ENCODE data around the gene ADGRL4.
"Not testable (repeated sequence)": the region's sequence is repeated elsewhere in the genome, so short reads cannot be mapped to it uniquely, and the experiment has no call there.

ADGRL4 gene

DNA sequence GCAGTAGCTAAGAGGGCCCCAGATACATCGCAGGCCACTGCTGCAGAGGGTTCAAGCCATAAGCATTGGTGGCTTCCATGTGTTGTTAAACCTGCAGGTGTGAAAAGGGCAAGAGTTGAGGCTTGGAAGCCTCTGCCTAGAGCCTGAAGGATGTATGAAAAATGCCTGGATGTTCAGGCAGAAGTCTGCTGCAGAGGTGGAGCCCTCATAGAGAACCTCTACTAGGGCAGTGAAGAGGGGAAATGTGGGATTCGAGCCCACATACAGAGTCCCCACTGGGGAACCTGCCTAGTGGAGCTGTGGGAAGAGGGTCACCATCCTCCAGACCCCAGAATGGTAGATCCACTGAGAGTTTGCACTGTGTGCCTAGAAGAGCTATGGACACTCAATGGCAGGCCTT, 30.6 kb upstream of the ADGRL4 start:
- no peaks in the 10 kb centered on the region for H3K27me3 ChIP-seq (ENCODE audit: control insufficient read depth in 5 of 5, insufficient read depth in 4 of 5, low read length in 5 of 5)
- H3K36me3 ChIP-seq (ENCODE audit: control insufficient read depth in 5 of 5, insufficient read depth in 5 of 5, low read length in 5 of 5), result no peaks in the 10 kb centered on the region
- peaks cover 0 to 12% (median 9%) of the 10 kb centered on the region in 5 donors for H3K9me3 ChIP-seq (ENCODE audit: control insufficient read depth in 5 of 5, low read length in 5 of 5)
- no peak overlapping the region for H3K9ac ChIP-seq (ENCODE audit: low read length in 5 of 5)
- H3K4me1 ChIP-seq (ENCODE audit: control insufficient read depth in 5 of 5, insufficient read depth in 5 of 5, low read length in 5 of 5), result peaks cover 0 to 3% (median 0%) of the 10 kb centered on the region in 5 donors
- H3K4me3 ChIP-seq (ENCODE audit: low read depth in 1 of 5, low read length in 5 of 5), result peak overlapping the region in 3 of 5 donors; percentile 3 to 33 (median 24)
- no peak overlapping the region for H3K27ac ChIP-seq (ENCODE audit: low read depth, low read length)

DNA sequence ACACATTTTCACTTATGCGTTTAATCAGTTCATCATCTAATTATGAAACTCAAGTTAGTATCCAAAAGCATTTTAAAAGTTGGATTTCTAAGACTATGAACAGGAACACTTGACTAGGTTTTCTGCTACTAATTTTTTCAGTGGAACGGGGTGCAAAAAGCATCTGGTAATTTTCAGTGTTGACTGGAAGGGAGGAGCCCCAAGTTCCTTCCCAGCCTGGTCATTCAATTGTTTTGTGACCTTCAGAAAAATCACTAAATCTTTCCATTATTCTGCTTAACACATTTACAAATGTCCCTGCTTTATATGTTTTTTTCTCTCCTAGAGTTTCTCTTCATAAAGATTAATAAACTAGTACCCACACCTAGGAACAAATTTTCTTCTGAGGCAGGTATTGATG, 6.0 kb upstream of the ADGRL4 start:
- Histone ChIP-seq H3K36me3 (ENCODE audit: control insufficient read depth in 5 of 5, insufficient read depth in 5 of 5, low read length in 5 of 5) (no peaks in the 10 kb centered on the region), H3K27ac (ENCODE audit: low read depth, low read length) (peak overlapping the region; percentile 34), H3K4me3 (ENCODE audit: low read depth in 1 of 5, low read length in 5 of 5) (no peak overlapping the region), H3K27me3 (ENCODE audit: control insufficient read depth in 5 of 5, insufficient read depth in 4 of 5, low read length in 5 of 5) (no peaks in the 10 kb centered on the region), H3K9me3 (ENCODE audit: control insufficient read depth in 5 of 5, low read length in 5 of 5) (no peaks in the 10 kb centered on the region), H3K4me1 (ENCODE audit: control insufficient read depth in 5 of 5, insufficient read depth in 5 of 5, low read length in 5 of 5) (peaks cover 0 to 5% (median 0%) of the 10 kb centered on the region in 5 donors), H3K9ac (ENCODE audit: low read length in 5 of 5) (no peak overlapping the region)

GRCh38 chr1:79010589-79010988, 4.1 kb upstream of the ADGRL4 start:
- peaks cover 0 to 12% (median 5%) of the 10 kb centered on the region in 5 donors for H3K4me1 ChIP-seq (ENCODE audit: control insufficient read depth in 5 of 5, insufficient read depth in 5 of 5, low read length in 5 of 5)
- no peak overlapping the region for H3K27ac ChIP-seq (ENCODE audit: low read depth, low read length)
- H3K4me3 ChIP-seq (ENCODE audit: low read depth in 1 of 5, low read length in 5 of 5), result no peak overlapping the region
- H3K27me3 ChIP-seq (ENCODE audit: control insufficient read depth in 5 of 5, insufficient read depth in 4 of 5, low read length in 5 of 5), result peaks cover 0 to 9% (median 6%) of the 10 kb centered on the region in 5 donors
- H3K9me3 ChIP-seq (ENCODE audit: control insufficient read depth in 5 of 5, low read length in 5 of 5), result no peaks in the 10 kb centered on the region
- H3K36me3 ChIP-seq (ENCODE audit: control insufficient read depth in 5 of 5, insufficient read depth in 5 of 5, low read length in 5 of 5), result no peaks in the 10 kb centered on the region
- no peak overlapping the region for H3K9ac ChIP-seq (ENCODE audit: low read length in 5 of 5)

DNA sequence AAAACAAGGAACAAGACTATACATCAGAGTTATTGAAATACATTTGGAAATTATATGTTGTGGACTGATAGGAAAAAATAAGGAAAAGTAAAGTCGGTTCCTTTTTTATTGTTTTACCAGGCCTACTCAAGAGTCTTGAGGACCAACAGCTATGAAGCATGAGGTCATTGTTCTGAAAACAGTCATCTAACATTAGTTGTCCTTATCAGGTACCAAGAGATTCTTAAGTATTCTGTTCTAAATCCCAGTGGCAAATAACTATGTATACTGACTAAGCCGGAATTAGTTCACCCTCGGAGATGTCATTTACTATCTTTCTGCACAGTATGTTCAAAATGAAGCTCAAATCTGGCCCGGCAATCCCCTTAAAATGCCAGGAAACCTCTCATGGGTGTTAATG, 585 bp downstream of the ADGRL4 start:
- Histone ChIP-seq H3K9ac (ENCODE audit: low read length in 5 of 5) (peak overlapping the region in 4 of 5 donors; percentile 13 to 74 (median 68)), H3K27me3 (ENCODE audit: control insufficient read depth in 5 of 5, insufficient read depth in 4 of 5, low read length in 5 of 5) (peaks cover 0 to 9% (median 6%) of the 10 kb centered on the region in 5 donors), H3K27ac (ENCODE audit: low read depth, low read length) (peak overlapping the region; percentile 82)

GRCh38 chr1:79004916-79005315, 1.6 kb downstream of the ADGRL4 start:
- no peaks in the 10 kb centered on the region for H3K36me3 ChIP-seq (ENCODE audit: control insufficient read depth in 5 of 5, insufficient read depth in 5 of 5, low read length in 5 of 5)
- peaks cover 0 to 9% (median 6%) of the 10 kb centered on the region in 5 donors for H3K27me3 ChIP-seq (ENCODE audit: control insufficient read depth in 5 of 5, insufficient read depth in 4 of 5, low read length in 5 of 5)
- H3K9me3 ChIP-seq (ENCODE audit: control insufficient read depth in 5 of 5, low read length in 5 of 5), result no peaks in the 10 kb centered on the region
- H3K9ac ChIP-seq (ENCODE audit: low read length in 5 of 5), result peak overlapping the region in 3 of 5 donors; percentile 53 to 74 (median 59)
- peak overlapping the region; percentile 82 for H3K27ac ChIP-seq (ENCODE audit: low read depth, low read length)
- H3K4me3 ChIP-seq (ENCODE audit: low read depth in 1 of 5, low read length in 5 of 5), result peak overlapping the region in 4 of 5 donors; percentile 46 to 71 (median 66)
- peaks cover 0 to 6% (median 5%) of the 10 kb centered on the region in 5 donors for H3K4me1 ChIP-seq (ENCODE audit: control insufficient read depth in 5 of 5, insufficient read depth in 5 of 5, low read length in 5 of 5)

More for the DNA sequence above, 585 bp downstream of the ADGRL4 start:
- Histone ChIP-seq H3K4me1 (ENCODE audit: control insufficient read depth in 5 of 5, insufficient read depth in 5 of 5, low read length in 5 of 5) (peaks cover 0 to 6% (median 5%) of the 10 kb centered on the region in 5 donors), H3K36me3 (ENCODE audit: control insufficient read depth in 5 of 5, insufficient read depth in 5 of 5, low read length in 5 of 5) (no peaks in the 10 kb centered on the region), H3K9me3 (ENCODE audit: control insufficient read depth in 5 of 5, low read length in 5 of 5) (no peaks in the 10 kb centered on the region), H3K4me3 (ENCODE audit: low read depth in 1 of 5, low read length in 5 of 5) (peak overlapping the region; percentile 55 to 71 (median 60))

GRCh38 chr1:78996791-78997190, 9.7 kb downstream of the ADGRL4 start:
- Histone ChIP-seq H3K9me3 (ENCODE audit: control insufficient read depth in 5 of 5, low read length in 5 of 5) (no peaks in the 10 kb centered on the region), H3K36me3 (ENCODE audit: control insufficient read depth in 5 of 5, insufficient read depth in 5 of 5, low read length in 5 of 5) (no peaks in the 10 kb centered on the region), H3K27ac (ENCODE audit: low read depth, low read length) (no peak overlapping the region), H3K27me3 (ENCODE audit: control insufficient read depth in 5 of 5, insufficient read depth in 4 of 5, low read length in 5 of 5) (no peaks in the 10 kb centered on the region), H3K4me3 (ENCODE audit: low read depth in 1 of 5, low read length in 5 of 5) (no peak overlapping the region), H3K9ac (ENCODE audit: low read length in 5 of 5) (no peak overlapping the region), H3K4me1 (ENCODE audit: control insufficient read depth in 5 of 5, insufficient read depth in 5 of 5, low read length in 5 of 5) (peaks cover 0 to 12% (median 0%) of the 10 kb centered on the region in 5 donors)

GRCh38 chr1:78987042-78987441, 19.5 kb downstream of the ADGRL4 start:
- H3K9me3 ChIP-seq (ENCODE audit: control insufficient read depth in 5 of 5, low read length in 5 of 5), result peaks cover 0 to 3% (median 0%) of the 10 kb centered on the region in 5 donors
- H3K4me1 ChIP-seq (ENCODE audit: control insufficient read depth in 5 of 5, insufficient read depth in 5 of 5, low read length in 5 of 5), result peaks cover 0 to 14% (median 0%) of the 10 kb centered on the region in 5 donors
- H3K36me3 ChIP-seq (ENCODE audit: control insufficient read depth in 5 of 5, insufficient read depth in 5 of 5, low read length in 5 of 5), result no peaks in the 10 kb centered on the region
- H3K27ac ChIP-seq (ENCODE audit: low read depth, low read length), result no peak overlapping the region
- H3K4me3 ChIP-seq (ENCODE audit: low read depth in 1 of 5, low read length in 5 of 5), result no peak overlapping the region
- H3K27me3 ChIP-seq (ENCODE audit: control insufficient read depth in 5 of 5, insufficient read depth in 4 of 5, low read length in 5 of 5), result no peaks in the 10 kb centered on the region
- H3K9ac ChIP-seq (ENCODE audit: low read length in 5 of 5), result no peak overlapping the region

DNA sequence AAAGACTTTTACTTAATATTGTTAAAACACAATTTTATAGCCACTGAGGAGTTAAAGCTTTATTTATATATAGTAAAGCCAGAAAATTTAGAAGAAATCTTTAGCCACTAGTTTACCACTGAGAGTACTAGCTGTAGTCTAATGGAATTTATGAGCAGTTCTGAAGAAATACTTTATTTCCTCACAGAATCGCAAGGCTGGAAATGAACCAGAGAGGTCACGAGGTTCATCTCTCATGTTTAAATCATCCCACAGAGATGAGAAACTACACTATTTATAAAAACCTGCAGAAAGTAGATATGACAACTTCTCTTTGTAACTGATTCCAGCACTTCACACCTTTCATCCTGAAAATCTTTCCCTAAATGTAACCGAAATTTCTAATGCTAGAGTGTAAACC, 26.0 kb downstream of the ADGRL4 start:
- Histone ChIP-seq H3K36me3 (ENCODE audit: control insufficient read depth in 5 of 5, insufficient read depth in 5 of 5, low read length in 5 of 5) (no peaks in the 10 kb centered on the region), H3K9ac (ENCODE audit: low read length in 5 of 5) (no peak overlapping the region), H3K27ac (ENCODE audit: low read depth, low read length) (no peak overlapping the region), H3K9me3 (ENCODE audit: control insufficient read depth in 5 of 5, low read length in 5 of 5) (peaks cover 0 to under 1% (median 0%) of the 10 kb centered on the region in 5 donors), H3K27me3 (ENCODE audit: control insufficient read depth in 5 of 5, insufficient read depth in 4 of 5, low read length in 5 of 5) (no peaks in the 10 kb centered on the region), H3K4me1 (ENCODE audit: control insufficient read depth in 5 of 5, insufficient read depth in 5 of 5, low read length in 5 of 5) (peaks cover 0 to 13% (median 0%) of the 10 kb centered on the region in 5 donors), H3K4me3 (ENCODE audit: low read depth in 1 of 5, low read length in 5 of 5) (no peak overlapping the region)

- H3K27ac ChIP-seq (ENCODE audit: low read depth, low read length), result no peak overlapping the region
- no peak overlapping the region for H3K9ac ChIP-seq (ENCODE audit: low read length in 5 of 5)
- H3K4me3 ChIP-seq (ENCODE audit: low read depth in 1 of 5, low read length in 5 of 5), result no peak overlapping the region
- no peaks in the 10 kb centered on the region for H3K4me1 ChIP-seq (ENCODE audit: control insufficient read depth in 5 of 5, insufficient read depth in 5 of 5, low read length in 5 of 5)
- no peaks in the 10 kb centered on the region for H3K27me3 ChIP-seq (ENCODE audit: control insufficient read depth in 5 of 5, insufficient read depth in 4 of 5, low read length in 5 of 5)
- H3K9me3 ChIP-seq (ENCODE audit: control insufficient read depth in 5 of 5, low read length in 5 of 5), result no peaks in the 10 kb centered on the region
- no peaks in the 10 kb centered on the region for H3K36me3 ChIP-seq (ENCODE audit: control insufficient read depth in 5 of 5, insufficient read depth in 5 of 5, low read length in 5 of 5)
Observed at GRCh38 chr1:78972723-78973122, 33.8 kb downstream of the ADGRL4 start.

DNA sequence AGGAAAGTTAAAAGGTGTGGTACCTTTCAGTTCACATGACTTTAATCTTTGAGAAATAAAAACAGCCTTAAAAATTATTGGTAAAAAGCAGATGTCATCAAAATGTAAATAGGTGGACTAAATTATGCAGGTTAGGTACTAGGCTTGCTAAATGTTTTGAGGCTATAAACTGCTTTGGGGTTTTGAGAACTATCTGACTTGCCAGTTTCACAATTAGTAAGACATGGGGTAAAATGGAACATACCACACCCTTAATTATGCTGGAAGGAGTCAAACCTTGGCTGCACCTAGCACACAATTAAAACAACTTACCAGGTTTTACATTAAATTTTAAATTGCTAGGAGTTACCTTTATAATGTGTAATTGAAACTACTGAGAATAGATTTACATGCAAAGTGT, 39.4 kb downstream of the ADGRL4 start:
- H3K27me3 ChIP-seq (ENCODE audit: control insufficient read depth in 5 of 5, insufficient read depth in 4 of 5, low read length in 5 of 5); H3K36me3 ChIP-seq (ENCODE audit: control insufficient read depth in 5 of 5, insufficient read depth in 5 of 5, low read length in 5 of 5); H3K27ac ChIP-seq (ENCODE audit: low read depth, low read length); H3K9ac ChIP-seq (ENCODE audit: low read length in 5 of 5); H3K4me1 ChIP-seq (ENCODE audit: control insufficient read depth in 5 of 5, insufficient read depth in 5 of 5, low read length in 5 of 5); H3K4me3 ChIP-seq (ENCODE audit: low read depth in 1 of 5, low read length in 5 of 5): not testable (repeated sequence)
- peaks cover 4 to 15% (median 6%) of the 10 kb centered on the region in 5 donors for H3K9me3 ChIP-seq (ENCODE audit: control insufficient read depth in 5 of 5, low read length in 5 of 5)

Data from subcutaneous abdominal adipose tissue (tissue), 5 donors.